ENCODE measurements around the gene KRTAP5-5.

KRTAP5-5 gene

GRCh38 chr11:1638344-1638743 lies 8.8 kb downstream of the KRTAP5-5 start:
- no peak overlapping the region for H3K4me3 ChIP-seq (replicated peaks in 1 of 2; ENCODE audit: low read depth in 2 of 2, low read length in 2 of 2)
- TF ChIP-seq CTCF (IDR thresholded peaks at IDR 0.05; ENCODE audit: low read depth, low read length): no peak
- no peak for DNase-seq (ENCODE audit: low read depth in 2 of 2)

GRCh38 chr11:1639102-1639620 lies 9.6 kb downstream of the KRTAP5-5 start:
- H3K4me3 ChIP-seq (replicated peaks in 1 of 2; ENCODE audit: low read depth in 2 of 2, low read length in 2 of 2): no peak overlapping the region
- no peak for DNase-seq (ENCODE audit: low read depth in 2 of 2)
- no peak for TF ChIP-seq CTCF (IDR thresholded peaks at IDR 0.05; ENCODE audit: low read depth, low read length)

- H3K4me3 ChIP-seq (replicated peaks in 1 of 2; ENCODE audit: low read depth in 2 of 2, low read length in 2 of 2): no peak overlapping the region
- no peak for TF ChIP-seq CTCF (IDR thresholded peaks at IDR 0.05; ENCODE audit: low read depth, low read length)
- no peak for DNase-seq (ENCODE audit: low read depth in 2 of 2)
Measured at GRCh38 chr11:1639666-1640065, 10.1 kb downstream of the KRTAP5-5 start.

- peak; percentile 30 to 36 for DNase-seq (ENCODE audit: low read depth in 2 of 2)
- no peak overlapping the region for H3K4me3 ChIP-seq (replicated peaks in 1 of 2; ENCODE audit: low read depth in 2 of 2, low read length in 2 of 2)
- peak; percentile 89 for TF ChIP-seq CTCF (IDR thresholded peaks at IDR 0.05; ENCODE audit: low read depth, low read length)
Measured at GRCh38 chr11:1640076-1640946, 10.7 kb downstream of the KRTAP5-5 start.

- no peak for DNase-seq (ENCODE audit: low read depth in 2 of 2)
Measured at GRCh38 chr11:1641096-1641495, 11.5 kb downstream of the KRTAP5-5 start.

More at GRCh38 chr11:1641096-1641495, 11.5 kb downstream of the KRTAP5-5 start:
- no peak overlapping the region for H3K4me3 ChIP-seq (replicated peaks in 1 of 2; ENCODE audit: low read depth in 2 of 2, low read length in 2 of 2)
- no peak for TF ChIP-seq CTCF (IDR thresholded peaks at IDR 0.05; ENCODE audit: low read depth, low read length)
